ENCODE results near the gene MARCHF11.

The MARCHF11 gene

DNA sequence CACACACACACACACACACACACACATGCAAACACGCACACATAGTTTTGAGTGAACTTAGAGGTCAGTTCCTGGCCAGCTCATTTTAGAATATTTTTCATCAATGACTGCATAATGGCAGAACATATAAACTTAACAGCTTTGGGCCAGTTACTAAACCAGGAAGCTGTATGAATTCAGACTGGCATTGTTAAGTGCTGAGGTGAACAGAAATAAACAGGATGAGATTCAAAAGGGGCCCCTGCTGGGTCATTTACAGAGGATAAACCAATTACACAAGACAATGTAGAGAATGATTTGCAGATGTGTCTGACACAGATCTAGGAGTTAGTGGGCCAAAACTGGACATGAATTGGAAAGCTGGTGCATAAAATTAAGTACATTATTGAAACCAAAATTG is 44.6 kb downstream of the MARCHF11 start:
- FAIRE-seq (no peak), DNase-seq (ENCODE audit: insufficient read length, low spot score) (no peak)

DNA sequence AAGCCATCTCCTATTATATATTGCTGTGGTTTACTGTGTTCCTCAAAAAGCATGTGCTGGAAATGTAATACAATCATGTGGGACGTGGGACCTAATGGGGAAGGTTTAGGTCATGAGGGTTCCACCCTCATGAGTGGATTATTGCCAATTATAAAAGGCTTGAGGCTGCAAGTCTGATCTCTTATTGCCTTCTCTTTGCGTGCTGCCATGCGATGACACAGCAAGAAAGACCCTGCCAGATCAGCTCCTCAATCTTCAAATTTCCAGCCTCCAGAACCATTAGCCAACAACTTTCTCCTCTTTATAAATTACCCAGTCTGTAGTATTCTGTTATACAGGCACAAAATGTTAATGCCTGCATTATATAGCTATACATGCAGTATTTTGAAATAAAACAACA is 45.4 kb downstream of the MARCHF11 start:
- DNase-seq (ENCODE audit: insufficient read length, low spot score), result no peak
- no peak for FAIRE-seq

DNA sequence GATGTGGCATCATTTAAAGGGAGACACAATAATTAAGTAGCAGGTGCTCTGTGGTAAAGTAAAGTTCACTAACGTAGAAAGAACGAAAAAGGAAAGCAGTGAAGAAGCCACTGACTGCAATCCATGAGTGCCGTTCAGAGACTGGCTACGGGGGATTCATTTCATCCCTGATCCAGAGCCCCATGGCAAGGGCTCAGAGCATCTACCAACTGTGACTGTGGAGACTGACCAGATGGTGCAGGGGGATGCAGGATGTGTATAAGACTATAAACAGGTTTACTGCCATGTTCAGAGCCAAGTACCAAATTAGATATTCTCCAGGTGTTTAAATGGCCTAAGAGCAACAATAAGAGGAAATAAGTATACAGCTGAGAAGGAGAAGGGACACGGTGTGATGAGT is 47.7 kb downstream of the MARCHF11 start:
- FAIRE-seq (no peak), DNase-seq (ENCODE audit: insufficient read length, low spot score) (no peak)

DNA sequence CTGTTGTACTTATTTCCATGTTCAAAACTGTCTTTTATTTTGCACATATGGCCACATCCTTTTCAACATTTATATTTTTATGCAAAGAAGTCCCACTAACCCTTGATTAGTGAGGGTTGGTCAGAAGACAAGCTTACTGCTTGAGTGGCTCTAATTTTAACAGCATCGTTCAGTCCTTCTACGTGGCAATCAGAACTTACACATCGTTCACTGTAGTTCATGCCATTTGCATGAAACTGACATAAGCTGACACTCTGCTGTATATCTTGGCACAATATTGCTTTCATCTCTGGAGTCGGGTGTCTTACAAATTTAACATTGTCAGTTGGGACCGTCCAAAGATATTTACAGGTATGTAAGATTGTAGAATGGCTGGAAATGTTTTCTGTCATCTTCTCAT is 50.6 kb downstream of the MARCHF11 start:
- FAIRE-seq (no peak), DNase-seq (ENCODE audit: insufficient read length, low spot score) (no peak)

GRCh38 chr5:16127865-16128544 is 51.6 kb downstream of the MARCHF11 start:
- DNase-seq (ENCODE audit: insufficient read length, low spot score) (no peak), FAIRE-seq (no peak)

- DNase-seq (ENCODE audit: insufficient read length, low spot score) (no peak), FAIRE-seq (no peak)
Observed at GRCh38 chr5:16120579-16120978, 59.0 kb downstream of the MARCHF11 start.

GRCh38 chr5:16119790-16120189 is 59.8 kb downstream of the MARCHF11 start:
- DNase-seq (ENCODE audit: insufficient read length, low spot score) (no peak), FAIRE-seq (no peak)

DNA sequence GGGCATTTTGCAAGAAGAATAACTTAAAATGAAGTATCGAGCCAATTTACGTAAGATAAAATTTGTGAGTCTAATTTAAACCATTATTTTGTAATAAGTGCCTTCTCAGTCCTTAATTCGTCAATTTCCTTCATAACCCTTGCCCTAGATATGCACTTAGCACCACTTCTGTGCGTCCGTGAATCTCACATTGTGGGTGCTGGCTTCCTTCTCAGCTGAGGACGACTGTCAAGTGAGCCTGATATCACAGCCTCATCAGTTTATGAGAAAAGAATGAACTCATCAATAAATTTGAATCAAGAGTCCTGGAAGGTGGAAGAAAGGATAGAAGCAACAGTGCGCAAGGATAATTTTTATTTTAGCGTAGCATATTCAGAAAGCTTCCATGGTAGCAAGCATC is 64.5 kb downstream of the MARCHF11 start:
- FAIRE-seq, result no peak
- no peak for DNase-seq (ENCODE audit: insufficient read length, low spot score)

- no peak for FAIRE-seq
Observed at GRCh38 chr5:16108418-16108817, 71.2 kb downstream of the MARCHF11 start.

DNA sequence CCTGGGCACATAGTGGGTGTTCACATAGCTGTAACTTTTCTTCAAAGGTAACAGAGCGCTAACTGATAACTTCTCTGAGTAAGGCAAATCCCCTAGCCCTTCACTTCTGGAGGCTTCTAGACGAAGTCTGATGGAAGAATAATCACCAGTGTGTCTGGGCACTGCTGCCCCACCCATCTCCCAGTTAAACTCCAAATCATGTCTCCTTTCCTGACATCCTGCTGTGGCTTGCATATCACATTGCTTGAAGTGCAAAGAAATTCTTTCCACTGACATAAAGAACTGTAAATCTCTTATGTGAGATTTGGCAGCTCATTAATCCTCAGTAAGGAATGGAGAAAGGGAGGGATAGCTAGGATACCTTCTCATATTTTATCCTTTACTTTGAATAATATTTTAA is 74.6 kb downstream of the MARCHF11 start:
- no peak for FAIRE-seq

More at GRCh38 chr5:16108418-16108817, 71.2 kb downstream of the MARCHF11 start:
- no peak for DNase-seq (ENCODE audit: insufficient read length, low spot score)

GRCh38 chr5:16095612-16096011 is 84.0 kb downstream of the MARCHF11 start:
- FAIRE-seq (no peak), DNase-seq (ENCODE audit: insufficient read length, low spot score) (no peak)

More for the DNA sequence above, 74.6 kb downstream of the MARCHF11 start:
- no peak for DNase-seq (ENCODE audit: insufficient read length, low spot score)

GRCh38 chr5:16090270-16090669 is 89.3 kb downstream of the MARCHF11 start:
- no peak for FAIRE-seq
- DNase-seq (ENCODE audit: insufficient read length, low spot score), result no peak

DNA sequence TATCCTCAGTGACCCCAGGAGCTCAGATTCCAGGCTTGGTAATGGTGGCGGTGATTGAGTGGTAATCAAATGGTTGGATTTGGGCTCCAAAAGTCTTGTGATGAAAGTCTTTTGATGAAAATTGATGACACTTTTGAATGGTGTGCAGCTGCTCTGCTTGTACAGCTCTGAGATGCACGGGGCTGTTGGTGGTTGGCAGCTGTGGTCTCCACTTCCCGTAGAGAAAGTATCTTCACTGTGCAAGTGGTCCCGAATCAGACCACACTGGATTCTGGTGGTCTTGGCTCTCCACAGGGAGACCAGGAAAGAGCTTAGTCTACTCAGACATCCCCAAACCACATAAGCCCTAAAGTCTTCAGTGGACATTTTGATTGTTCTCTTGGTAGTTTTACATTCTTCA is 96.6 kb downstream of the MARCHF11 start:
- FAIRE-seq, result no peak
- no peak for DNase-seq (ENCODE audit: insufficient read length, low spot score)

DNA sequence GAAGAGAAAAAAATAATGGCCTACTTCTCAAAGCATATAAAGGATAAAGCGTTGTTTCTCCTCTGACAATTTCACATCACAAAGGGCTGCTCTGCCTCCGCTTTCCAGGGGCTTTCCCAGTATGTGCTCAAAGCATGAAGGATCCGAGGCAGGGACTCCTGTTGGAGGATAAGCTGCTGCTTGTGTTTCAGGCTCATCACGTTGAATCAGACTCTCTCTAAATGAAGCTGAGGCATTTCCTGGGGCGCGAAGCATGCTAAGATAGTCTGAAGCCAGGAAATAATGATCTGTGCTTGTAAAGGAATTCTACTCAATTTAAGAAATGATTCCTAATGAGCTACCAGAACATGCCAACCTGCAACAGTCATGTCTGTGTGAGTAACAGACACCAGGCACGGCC is 97.5 kb downstream of the MARCHF11 start:
- DNase-seq (ENCODE audit: insufficient read length, low spot score) (no peak), FAIRE-seq (no peak)

- DNase-seq (ENCODE audit: insufficient read length, low spot score), result no peak
Observed at GRCh38 chr5:16081376-16081955, 98.1 kb downstream of the MARCHF11 start.

DNA sequence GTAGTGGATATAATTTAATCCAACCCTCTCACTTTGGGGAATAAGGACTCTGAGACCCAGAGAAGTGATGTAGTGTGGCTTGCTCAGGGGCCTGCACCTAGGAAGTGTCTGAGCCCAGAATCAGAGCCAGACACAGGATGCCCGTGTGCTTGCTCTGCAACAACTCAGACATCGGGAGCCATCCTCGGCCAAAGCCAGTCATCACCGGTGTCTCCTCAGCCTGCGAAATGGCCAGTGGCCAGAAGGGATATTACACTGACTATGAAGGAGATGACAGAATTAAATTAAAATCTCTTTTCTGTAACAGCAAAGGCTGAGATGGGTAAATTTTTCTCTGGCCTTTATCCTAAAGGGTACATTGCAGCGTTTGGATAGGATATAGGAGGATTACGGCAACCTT is 102.9 kb downstream of the MARCHF11 start:
- DNase-seq (ENCODE audit: insufficient read length, low spot score) (no peak), FAIRE-seq (no peak)

More at GRCh38 chr5:16081376-16081955, 98.1 kb downstream of the MARCHF11 start:
- no peak for FAIRE-seq

GRCh38 chr5:16074358-16074757 is 105.2 kb downstream of the MARCHF11 start:
- no peak for DNase-seq (ENCODE audit: insufficient read length, low spot score)
- no peak for FAIRE-seq

DNA sequence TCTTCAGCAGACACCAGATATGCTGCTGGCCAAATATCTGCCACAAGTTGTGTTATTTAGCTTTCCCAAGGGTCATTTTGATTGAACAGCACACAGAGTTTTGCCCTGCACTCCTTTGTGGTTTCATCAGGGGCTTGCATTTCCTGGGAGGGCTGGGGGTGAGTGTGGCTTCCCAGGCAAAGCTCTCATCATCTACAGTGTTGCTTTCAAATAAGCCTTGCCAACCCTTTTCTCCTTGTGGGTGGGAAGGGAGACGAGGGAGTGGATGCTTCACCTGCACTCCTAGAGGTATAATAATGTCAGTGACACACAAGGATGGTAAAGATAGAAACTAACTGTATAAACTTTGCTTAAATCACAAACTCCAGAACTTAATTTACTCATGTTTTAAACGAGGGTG is 107.0 kb downstream of the MARCHF11 start:
- FAIRE-seq (no peak), DNase-seq (ENCODE audit: insufficient read length, low spot score) (no peak)

- FAIRE-seq (no peak), DNase-seq (ENCODE audit: insufficient read length, low spot score) (no peak)
Observed at GRCh38 chr5:16067415-16067814, 112.2 kb downstream of the MARCHF11 start.

DNA sequence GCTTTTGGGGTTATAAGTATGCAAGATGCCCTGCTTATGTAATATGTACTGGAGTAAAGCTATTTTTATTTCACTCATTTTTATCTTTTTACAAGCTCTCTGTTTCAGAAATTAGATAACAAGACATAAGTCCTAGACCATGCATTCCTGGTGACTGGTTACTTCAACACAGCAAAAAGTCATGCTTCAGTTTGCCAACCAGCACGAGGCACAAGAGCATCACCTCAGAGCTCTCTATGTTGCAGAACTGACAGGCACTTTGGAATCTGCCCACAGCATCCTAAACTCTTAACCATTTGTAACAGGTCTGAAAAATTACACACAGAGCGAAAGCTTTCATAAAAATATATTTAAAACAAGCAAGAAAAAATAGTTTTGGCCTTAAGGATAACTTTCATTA is 112.8 kb downstream of the MARCHF11 start:
- no peak for FAIRE-seq
- no peak for DNase-seq (ENCODE audit: insufficient read length, low spot score)

DNA sequence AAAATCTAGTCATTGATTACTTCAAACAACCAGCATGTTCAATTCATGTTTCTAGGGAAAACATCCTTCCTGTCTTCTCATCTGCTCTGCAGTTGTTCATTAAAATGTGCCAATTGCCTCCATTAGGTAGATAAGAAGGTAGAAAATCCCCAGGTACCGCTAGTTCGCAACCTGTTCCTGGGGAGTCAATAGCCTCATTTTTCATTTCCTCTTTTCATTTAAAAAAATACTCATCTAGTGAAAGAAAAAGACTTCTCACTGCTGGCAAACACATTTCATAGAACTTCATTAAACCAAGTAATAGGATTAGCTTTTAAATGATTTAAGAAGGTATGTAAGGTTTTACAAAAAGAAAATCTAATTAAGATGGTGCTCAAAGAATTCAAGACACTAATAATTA is 113.3 kb downstream of the MARCHF11 start:
- no peak for FAIRE-seq
- no peak for DNase-seq (ENCODE audit: insufficient read length, low spot score)

GRCh38 chr5:16065831-16066230 is 113.8 kb downstream of the MARCHF11 start:
- no peak for FAIRE-seq
- DNase-seq (ENCODE audit: insufficient read length, low spot score), result no peak
